Measurements from ENCODE around the gene ZBTB39.
A peak's percentile ranks its signal among the peaks of the same experiment; 100 is the strongest.
"Not testable (repeated sequence)": the region's sequence is repeated elsewhere in the genome, so short reads cannot be mapped to it uniquely, and the experiment has no call there.

The ZBTB39 gene

DNA sequence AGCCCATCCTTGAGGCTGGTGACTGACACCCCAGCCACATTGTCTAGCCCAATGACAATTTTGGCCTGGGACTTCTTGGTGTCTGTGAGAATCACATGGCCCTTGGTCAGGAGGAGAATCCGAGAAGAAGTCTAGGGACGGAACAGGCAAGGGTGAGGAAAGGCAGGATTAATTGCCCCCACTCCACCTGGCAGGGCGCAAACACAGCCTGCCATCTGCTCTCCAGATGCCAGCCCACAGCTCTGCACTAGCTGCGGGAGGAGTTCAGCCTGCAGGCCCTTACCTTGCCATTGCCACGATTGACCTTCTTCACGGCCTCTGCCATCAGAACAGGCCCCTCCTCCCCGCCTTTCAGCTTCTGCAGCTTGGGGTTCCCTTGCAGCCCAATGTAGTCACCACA is 23.1 kb upstream of the ZBTB39 start:
- no peak for DNase-seq

DNA sequence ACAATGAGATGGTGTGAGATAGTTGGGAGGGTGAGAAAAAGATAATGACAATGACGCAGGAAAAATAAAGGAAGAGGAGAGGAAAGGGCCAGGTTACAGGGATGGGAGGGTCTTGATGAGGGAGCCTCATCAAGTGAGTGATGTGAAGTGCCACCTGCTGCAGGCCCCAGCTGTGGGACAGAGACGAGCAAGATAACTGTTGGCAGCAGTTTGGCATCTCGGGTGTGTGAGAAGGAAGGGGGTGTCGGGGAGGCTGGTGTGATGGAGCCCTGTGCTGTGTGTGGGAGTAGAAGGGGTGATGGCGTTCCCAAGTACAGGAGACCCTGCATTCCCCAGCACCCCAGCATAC is 21.4 kb upstream of the ZBTB39 start:
- peak; percentile 69 for DNase-seq

DNA sequence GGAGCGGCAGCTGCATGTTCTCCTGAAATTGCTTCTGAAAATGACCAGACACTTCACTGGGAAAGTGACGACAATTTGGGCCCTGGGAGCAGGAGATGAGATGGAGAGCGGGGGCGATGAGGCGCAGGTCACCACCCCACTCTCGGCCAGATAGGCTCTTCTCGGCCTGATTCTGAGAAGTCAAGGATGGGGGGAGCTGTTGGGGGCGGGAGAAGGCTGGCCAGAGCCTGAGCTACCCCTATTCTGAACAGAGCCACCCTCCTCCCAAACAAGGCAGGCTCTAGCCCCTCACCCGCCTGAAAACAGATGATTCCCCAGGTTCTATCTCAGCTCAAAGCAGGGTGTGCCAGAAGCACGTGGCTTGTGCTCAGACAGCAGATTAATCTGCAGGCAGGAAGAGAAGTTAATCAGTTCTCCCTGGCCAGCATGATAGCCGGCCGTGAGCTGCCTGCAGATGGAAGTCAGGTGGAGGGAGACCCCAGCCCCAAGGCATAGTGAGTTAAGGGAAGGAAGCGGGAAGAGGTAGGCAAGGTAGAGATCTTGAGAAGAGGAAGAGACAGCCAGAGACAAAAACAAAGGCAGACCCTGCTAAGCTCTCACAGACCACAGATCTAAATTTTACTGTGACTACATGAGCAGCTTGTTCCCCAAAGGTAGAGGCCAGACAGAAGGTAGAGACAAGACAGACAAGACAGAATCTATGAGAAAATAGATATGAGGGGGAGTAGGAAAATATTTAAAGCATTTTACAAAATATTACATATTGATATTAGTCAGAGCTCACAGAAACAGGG is 20.9 kb upstream of the ZBTB39 start:
- DNase-seq = peak; percentile 71

DNA sequence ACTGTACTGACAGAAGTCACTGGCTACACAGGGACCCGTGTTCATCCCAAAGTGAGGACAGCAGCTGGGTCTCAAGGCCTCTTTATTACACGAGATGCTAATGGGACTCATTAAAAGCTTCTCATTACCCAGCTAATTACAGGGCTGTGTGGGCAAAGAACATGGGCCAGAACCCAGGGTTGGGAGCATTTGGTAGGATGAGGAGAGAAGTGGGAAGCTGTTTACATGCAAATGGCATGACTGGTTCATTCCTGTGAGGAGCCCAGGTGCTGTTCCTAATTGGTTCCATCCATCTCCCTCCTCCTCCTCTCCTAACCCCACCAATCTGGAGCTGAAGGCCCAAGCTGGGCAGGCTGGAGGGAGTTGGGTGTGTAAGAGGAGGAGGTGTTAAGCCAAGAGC is 18.9 kb upstream of the ZBTB39 start:
- DNase-seq = no peak

DNA sequence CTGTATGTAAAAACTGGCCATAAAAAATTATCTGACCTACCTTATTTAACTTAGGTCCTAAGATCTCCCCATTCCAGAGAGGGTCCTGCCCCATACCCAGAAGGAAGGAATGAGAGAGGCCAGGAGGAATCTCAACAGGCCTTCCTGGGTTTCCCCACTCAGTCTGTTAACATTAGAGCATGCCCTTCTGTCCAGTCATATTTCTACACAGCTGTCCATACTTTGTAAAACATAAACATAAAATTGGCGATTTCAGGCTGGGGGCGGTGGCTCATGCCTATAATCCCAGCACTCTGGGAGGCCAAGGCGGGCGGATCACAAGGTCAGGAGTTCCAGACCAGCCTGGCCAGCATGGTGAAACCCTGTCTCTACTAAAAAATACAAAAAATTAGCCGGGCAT is 16.0 kb upstream of the ZBTB39 start:
- not testable (repeated sequence) for DNase-seq

DNA sequence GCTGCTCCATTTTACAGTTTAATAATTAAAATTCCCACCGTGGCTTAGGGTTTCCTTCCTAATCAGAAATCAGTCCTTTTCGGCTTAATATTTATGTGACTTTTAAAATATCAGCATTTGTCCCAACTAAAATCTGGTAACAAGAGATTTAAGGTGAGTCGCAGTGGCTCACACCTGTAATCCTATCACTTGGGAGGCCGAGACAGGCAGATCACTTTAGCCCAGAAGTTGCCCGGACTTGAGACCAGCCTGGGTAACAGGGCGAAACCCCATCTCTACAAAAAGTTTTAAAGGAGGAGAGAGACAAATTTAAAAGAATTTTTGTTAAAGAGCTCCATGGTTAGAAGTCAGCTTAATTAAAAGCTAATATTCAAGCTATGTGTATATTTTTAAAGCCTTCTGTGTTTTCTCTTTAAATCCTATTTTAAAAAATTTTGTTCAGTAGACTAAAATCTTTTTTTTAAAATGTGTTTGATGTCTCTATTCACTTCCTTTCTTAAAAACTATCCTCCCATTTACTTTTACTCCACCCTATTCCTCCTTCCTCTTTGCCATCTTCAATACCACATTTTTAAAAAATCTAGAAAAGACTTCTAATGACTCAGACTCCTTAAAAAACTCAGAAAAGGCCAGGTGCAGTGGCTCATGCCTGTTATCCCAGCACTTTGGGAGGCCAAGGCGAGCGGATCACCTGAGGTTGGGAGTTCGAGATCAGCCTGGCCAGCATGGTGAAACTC is 13.8 kb upstream of the ZBTB39 start:
- DNase-seq = no peak

DNA sequence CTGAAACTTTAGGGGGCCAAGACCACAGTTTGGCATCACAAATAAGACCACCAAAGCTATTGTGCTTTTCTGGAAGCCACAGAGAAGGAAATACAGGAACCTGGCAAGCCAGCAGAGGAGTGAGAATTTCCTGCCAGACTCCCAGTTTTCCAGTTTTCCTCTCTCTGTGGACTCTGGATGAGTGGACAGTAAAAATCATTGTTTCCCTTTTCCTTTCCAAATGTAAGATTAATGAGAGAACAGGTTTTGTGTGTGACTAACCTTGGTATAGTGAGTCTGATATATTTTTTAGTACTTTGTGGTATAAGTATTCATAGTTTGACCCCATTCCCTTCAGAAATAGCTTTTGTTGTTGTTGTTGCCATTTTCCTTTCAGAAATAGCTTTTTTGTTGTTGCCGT is 12.6 kb upstream of the ZBTB39 start:
- no peak for DNase-seq

DNA sequence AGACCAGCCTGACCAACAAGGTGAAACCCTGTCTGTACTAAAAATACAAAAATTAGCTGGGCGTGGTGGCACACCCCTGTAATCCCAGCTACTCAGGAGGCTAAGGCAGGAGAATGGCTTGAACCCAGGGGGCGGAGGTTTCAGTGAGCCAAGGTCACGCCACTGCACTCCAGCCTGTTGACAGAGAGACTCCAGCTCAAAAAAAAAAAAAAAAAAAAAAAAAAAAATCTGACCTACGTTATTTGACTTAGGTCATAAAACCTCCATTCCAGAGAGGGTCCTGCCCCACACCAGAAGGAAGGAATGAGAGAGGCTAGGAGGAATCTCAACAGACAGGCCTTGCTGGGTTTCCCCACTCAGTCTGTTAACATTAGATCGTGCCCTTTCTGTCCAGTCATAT is 12.0 kb upstream of the ZBTB39 start:
- DNase-seq = not testable (repeated sequence)

DNA sequence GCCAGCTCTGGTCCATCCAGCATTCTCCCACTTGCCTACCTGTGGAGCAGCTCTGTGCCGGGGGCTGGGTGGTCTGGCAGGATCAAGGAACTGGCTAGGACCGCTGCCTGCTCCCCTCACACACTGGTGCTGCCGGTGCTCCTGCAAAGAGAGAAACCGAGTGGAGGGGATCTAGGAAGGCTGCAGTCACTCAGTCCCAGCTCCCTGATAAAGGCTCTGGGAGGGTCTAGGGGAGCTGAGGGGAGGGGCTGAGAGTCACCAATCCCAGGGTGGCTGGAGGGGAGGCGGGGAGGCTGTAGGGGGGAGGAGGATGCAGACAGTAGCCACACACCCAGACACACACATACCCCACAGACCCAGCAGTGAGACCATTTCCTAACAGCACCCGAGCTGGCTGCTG is 10.0 kb upstream of the ZBTB39 start, which contains the start of gene TAC3:
TAC3 (minus strand) TSS at position 182 of the 400 bp plus-strand sequence. CDS start 732 bp downstream, outside the sequence.
- no peak for DNase-seq

DNA sequence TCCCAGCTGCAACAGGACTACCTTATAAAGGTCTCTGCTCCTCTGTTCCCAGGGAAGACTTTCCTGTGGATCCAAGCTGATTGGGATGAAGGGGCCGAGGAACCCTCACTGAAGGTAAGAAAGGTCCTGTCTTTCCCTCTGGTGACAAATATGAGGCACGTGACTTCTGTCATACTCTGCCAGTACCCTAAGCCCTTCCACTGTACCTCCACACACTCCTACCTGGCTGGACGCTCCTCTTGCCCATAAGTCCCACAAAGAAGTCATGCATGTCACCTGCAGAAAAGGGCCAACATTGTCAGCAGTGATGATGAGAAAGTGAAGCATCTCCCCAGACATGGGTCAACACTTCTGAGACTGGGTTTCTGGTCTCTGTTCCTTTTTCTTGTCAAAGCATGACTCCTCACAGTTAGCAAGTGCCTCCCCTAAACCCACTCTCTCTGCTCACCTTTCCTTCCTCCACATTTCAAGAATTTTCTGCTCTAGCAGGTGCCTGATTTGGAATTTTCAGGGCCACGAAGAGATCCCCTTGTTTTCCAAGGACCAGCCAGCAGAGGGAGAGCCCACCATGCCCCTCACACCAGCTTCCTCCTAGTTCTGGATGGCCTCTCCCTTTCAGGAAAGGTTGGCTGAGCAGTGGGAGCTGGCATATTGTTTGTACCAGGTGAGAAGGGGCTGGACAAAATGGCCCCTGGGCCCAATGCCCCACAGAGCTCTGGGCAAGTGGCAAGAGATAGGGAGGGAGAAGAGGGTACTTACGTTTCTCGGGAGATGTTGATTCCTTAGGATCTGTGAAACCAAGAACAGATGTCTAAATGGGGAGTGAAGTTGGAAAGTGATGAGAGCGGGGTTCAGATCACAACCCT is 6.5 kb upstream of the ZBTB39 start:
- DNase-seq = no peak

DNA sequence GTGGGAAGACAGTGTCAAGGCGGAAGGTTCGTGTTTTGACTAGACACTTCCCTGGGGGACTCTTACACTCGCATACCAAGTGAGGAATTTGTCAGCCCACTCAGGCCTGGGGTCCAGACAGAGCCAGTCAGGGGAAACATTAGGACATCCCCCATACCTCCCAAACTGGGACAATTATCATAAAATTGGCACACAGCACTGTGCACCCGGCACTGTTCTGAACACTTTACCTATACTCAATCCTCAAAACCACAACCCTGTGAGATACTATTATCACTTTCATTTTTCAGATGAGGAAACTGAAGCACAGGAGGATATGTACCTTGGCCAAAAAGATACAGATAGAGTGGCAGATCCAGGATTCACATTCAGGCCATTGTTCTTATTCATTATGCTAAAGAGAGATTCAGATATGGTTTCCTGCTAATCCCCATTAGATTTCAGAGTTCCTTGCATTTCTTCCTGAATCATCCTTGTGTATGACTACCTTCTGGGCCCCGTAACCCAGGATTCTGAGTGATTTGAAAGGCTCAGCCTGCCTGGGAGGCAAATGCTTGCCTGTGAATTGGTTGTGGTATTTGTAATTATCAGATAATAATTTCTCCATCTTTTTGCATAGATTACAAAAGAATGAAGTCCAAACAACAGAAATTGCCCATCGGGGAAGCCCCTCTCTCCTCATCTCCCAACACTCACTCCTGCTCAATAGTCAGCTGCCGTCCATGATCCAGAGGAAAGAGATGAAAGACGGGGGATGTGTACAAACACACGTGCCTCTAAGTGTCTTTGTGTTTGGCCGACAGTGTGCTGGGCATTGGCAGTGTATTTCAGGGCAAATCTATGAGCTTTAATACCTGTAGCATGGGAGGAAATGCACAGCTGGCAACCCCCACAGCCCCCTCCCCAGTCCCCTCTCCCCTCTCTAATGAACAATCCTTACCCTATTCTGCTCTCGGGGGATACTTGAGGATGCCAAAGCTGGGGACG is 5.4 kb upstream of the ZBTB39 start:
- no peak for DNase-seq

DNA sequence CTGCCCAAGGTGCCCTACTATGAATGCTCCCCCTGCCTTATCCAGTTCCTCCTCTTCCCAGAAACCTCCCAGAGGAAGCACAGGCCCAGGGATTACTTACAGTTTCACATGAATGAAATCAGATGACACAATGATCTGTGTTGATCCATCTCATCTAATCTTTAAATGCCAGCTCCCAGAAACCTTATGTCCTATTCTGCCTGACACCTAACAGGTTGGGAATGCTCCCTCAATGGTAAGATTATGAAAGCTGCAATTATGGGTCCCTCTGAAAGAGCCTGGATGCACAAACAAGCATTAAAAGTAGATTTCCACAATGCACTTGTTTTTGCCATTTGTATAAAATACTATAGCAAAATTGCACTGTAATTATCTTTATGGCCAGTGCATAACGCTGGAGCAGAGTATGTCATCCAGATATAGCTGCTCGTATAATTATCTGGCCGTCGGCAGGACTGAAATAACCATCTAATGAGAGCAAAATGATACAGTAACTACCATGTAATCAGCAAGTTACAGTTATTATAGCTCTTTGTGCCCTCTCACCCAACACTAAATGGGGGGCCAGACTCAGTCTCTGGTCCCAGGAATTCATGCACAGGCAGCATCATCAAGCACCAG is 4.4 kb upstream of the ZBTB39 start:
- no peak for DNase-seq

DNA sequence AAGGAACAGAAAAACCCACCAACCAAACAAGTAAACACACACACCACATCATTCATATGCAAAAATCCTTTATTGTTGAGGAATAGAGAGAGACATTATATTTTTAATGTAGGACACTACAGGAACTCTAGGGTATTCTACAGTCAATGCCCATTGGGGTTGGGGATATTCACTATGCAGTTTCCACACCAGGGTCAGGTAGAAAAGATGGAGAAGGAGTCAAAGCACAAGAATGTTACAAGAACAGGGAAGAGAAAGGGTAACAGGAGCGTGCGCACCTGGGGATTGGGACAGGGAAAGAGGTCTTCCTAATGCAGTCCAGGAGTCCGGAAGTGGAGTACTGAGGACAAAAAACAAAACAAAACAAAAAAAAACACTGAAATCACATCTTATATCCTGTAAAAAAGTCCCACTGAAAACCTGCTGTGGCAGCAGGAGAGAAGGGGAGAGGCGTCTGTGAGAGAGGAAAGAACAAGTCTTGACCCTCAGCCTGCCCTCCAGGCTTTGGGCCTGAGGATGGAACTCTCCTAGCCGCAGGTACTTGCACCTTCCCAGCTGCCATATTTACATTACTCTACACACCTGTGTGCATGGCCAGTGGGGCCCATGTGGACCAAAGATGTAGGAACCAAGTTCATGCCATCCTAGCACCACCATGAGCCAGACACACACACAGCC is 3.7 kb upstream of the ZBTB39 start:
- DNase-seq = no peak

DNA sequence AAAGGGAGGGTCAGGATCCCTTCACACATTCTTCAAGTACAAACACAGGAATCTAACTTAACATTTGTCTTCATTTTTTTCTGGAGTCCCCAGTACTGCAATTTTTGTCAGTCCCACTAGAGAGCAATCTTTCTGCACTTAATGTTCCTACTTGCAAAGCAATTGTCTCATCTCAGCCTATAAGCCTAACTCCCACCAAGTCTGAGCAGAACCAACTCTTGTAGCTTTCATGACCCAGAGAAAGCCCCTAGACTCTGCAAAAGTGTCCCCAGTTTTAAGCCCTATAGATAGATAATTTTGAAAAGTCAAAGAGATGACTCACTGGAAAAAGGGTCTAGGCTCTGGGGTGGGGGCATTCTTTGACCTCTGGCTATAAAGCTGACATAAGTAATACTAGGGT is 1.8 kb upstream of the ZBTB39 start:
- peak; percentile 92 for DNase-seq

DNA sequence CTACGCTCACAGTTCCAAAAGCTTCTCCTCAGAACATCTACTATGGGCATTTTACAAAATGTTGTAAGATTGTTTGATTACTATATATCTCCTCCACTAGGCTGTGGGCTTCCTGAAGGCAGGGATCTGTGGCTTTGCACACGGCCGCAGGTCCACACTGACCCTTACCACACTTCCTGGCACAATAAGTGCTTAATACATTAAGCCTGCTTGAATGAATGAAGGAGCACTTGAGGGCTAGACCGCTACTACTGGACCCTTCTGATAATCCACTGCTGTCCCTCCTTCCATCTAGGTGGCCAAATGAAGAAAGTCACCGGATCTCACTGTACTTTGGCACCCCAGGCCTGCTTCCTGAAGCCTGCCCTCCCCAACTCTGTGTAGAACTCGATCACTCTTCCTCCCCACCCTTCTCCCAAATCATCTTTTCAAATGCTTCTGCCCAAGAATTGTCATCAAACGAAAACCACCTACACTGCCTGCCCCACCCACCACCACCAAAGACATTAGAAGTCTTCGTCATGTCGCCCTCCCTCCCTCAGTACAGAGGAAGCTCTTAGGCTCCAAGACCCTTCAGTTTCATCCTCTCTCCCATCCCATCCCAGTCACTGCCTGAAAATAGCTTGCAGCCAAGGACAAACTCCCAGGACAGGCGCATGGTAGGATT is 596 bp upstream of the ZBTB39 start:
- peak; percentile 56 for DNase-seq

DNA sequence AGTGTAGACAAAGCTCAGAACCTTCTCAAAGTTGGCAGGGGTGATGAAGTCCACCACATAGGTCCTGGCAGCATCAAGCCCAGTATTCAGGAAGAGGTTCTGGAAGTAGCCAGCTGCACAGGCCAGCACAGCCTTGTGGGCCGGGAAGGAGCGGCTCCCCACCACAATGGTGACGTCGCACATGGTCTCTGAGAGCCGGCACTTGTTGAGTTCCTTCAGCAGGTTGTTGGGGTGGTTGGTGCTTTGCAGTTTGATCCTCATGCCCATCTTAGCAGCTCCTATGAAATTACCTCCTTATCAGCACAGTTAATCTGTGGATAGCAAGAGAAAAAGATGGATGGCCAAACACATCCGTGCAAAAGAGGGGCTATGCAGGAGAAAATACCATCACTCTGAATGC is 1.7 kb downstream of the ZBTB39 start:
- DNase-seq = no peak

DNA sequence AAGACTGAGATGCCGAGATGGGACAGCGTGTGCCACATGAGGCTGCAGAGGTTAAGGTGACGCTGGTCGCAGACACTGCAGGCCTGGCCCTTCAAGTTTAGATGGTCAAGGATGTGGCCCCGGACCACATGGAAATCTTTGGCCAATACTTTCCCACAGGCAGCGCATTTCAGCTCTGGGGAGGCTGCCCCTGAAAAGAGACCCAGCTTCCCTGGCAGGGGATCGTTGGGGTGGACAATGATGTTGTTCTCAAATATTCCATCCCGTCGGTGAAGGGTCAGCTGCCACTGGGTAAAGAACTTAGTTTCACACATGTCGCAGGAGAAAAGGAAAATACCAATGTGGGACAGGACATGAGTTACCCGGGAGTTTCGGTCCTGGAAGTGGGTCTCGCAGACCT is 3.0 kb downstream of the ZBTB39 start:
- DNase-seq = no peak

DNA sequence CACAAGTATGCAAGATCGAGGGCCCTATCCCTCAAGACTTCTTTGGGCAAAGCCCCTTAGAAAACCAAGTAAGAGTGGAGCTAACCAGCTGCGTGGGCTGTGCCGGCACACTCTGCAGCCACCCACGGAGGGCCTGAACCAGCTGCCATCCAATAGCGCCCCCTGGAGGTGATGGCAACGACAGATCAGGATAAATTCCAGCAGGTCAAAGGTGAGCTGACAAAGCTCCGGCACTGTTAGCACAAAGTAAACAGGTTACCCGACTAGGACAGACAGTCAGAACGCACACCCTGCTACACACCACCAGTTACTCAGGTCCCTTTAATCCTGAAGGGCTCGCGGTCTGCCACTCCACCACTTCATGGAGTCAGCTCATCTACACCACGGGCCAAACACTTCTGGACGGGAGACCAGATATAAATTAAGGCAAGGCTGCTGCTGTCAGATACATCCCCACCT is 4.9 kb downstream of the ZBTB39 start:
- DNase-seq = peak; percentile 86

DNA sequence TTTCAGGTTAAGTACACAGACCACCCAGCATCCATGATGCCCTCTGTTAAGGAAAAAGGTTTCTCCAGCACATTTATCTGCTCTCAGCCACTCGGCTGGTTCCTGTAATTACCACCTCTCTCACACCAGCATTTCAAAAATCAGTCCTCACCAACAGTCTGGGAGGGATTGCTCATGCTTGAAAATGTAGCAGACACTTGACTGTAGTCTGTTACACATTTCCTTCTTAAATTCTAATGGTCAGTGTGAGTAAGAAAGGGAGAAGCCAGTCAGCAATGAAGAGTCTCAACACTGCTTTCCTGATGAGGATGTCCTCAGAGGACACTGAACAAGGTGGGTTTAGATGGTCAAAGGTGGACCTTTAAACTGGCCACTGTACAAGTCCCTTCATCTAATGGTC is 6.0 kb downstream of the ZBTB39 start:
- DNase-seq = no peak

DNA sequence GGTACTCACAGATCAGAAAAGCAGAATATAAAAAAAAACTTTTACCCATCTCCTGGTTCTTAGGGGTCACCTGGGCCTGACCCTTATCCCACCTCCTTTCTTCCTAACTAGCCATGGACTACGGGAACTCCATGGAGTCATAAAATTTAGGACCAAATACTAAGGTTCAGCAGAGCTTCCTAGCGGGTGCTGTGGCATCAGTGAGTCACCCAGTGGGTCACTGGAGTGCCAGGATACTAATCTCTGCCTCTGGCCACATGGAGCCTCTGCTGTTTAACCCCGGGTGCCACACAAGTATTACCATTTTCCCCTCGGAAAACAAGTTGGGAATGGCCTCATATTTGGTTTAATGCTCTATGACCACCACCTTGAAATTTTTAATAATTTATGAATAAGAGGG is 6.9 kb downstream of the ZBTB39 start:
- DNase-seq = no peak

Measured in hematopoietic multipotent progenitor cell treated with erythropoietin and hydrocortisone succinate and interleukin-3 and kit ligand, for 6 days (in vitro differentiated cells).